ENCODE measurements around the gene ARHGAP25.

Gene ARHGAP25

GRCh38 chr2:68860111-68860510 lies 125.5 kb downstream of the ARHGAP25 start:
- DNase-seq, result no peak

DNA sequence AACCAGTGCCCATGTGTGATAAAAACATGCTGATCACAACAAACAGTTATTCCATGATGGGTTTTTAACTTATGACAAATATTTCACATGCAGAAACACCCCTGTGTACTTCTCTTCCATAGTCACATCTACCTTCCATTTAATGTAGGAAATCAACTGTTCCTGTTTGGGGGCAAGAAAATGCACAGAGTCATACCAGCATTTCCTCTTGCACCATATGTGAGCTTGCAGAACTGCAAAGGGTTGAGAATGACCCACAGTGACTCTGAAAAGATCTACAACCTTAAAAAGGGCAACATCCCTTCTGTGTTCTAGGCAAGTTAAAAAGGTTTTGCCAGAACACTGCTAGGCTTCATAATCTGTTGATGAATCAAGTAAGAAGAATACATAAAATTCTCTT lies 126.7 kb downstream of the ARHGAP25 start:
- no peak for DNase-seq

- DNase-seq, result no peak
Measured at GRCh38 chr2:68862889-68863288, 128.3 kb downstream of the ARHGAP25 start.

- no peak for DNase-seq
Measured at GRCh38 chr2:68863996-68864395, 129.4 kb downstream of the ARHGAP25 start.

GRCh38 chr2:68865108-68865507 lies 130.5 kb downstream of the ARHGAP25 start:
- no peak for DNase-seq

- no peak for DNase-seq
Measured at GRCh38 chr2:68870215-68870614, 135.6 kb downstream of the ARHGAP25 start.

DNA sequence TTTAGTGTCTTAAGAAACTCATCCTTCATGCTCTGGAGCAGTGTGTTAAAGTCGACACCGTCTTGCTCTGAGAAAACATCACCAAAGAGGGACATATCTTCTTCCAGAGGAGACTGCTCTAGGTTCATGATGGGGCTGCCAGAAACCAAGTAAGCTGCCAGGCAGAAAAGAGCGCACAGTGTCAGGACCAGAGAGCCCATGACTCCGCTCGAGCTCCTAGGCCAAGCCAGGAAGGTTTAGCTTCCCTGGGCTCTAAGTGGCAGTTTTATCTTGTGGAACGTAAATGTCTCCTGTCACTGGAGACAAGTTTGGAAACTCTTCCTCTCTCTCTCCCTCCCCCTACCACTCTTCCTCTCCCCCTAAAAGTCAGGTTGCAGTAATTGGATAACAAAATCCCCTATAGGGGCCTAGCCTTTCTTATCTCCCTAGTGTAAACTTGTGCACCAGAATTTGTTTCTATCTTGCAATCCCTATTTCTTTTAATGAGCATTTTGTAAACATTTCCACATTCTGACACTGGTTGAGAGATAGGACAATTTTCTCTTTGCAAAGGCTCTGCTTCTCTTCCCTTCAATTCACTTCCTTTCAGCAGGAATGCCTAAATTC lies 136.7 kb downstream of the ARHGAP25 start, which contains the start of gene BMP10:
BMP10 (minus strand) TSS at position 239 of the 606 bp plus-strand sequence; CDS start at position 200, 39 bp downstream.
- no peak for DNase-seq
